Cerebellar cortex (tissue), 1 donor: ENCODE data around the gene PCDH9.
A peak's percentile ranks its signal among the peaks of the same experiment; 100 is the strongest.
"Not testable (repeated sequence)": the region's sequence is repeated elsewhere in the genome, so short reads cannot be mapped to it uniquely, and the experiment has no call there.

Source experiments
- DNase-seq: peaks from one replicate; pipeline ENCODE4 v3.0.0-alpha.2; 2015; ENCODE audit warnings: low spot score

The PCDH9 gene

DNA sequence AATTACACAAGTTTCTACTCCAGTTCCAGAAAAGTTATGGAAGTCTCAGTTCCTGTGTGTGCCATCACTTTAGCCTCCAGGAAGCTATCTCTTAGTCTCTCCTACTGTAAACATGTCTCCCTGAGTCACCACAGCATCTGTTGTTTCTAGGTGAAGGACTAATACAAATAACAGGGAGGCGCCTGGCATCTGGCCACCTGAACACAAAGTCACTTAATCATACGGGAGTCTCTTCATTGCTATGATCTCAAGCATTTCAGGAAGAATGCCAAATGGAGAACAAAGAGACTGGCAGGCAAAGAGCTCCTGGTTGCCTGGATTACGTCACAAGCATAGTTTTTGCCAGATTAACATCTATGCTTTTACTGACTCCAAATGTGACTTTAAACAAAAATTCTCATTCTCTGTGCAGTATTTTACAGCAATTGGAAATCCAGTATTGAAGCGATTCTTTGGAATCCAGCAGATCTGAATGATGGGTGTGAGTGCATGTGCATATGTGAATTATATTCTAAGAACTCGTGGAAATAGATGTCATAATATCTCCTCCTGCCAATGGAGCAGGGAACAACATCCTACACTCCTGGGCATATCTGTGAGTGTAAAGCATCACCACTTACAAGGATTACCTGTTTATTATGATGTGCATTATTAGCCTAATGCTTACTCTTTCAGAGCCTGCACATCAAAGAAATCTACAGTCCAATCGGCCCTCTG lies 572.8 kb downstream of the PCDH9 start:
- DNase-seq = peak; percentile 67

DNA sequence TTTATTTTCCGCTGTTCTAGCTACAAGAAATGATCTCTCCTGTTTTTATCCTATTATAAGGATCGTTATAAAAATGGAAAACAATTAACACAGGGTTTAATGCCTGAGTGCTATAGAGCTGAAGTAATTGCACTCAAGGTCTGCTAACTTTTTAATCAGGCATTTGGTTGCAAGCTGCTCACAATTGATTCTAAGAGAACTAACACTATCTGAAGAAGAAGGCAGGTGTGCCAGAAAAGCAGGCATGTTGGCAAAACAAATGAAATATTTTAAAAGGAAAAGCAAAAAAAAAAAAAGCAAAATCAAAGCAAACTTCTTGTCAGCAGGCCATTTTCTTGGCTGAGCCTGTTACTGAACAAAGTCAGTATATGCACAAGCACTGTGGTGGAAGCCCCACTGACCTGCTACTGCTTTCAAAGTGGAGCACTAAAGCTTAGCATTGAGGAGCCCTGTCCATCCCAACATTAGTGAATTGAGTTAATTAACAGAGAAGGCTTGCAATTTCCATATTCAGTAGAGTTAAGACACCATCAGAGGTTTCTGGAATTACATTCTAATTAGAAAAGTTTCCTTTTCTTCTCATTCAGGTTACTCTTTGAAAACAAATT lies 574.2 kb downstream of the PCDH9 start:
- DNase-seq = no peak

DNA sequence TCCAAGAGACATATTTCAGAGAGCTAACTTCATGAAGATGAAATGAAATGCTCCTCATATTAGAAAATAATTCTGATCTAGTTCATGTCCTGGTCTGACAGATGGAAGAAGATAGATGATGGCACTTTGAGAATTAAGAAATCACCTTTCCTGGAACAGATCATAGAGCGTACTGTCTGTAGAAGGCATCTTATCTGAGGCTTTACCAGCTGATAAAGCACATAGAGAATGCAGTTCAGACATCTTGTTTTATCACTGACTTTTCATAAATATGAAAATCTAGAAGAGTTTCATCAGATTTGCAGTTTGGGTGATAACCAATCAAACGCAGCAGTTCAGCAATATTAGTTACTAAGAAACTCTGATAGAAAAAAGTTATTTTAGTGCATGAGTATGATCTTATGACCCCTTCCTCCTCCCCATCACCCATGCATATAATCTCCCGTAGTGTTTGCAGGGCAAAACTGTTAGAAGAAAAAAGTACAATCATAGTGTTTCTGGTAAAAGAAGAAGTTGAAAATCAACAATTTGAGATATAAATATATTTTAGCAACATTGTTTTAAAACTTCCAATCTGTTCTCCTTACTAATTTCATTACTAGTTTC lies 585.2 kb downstream of the PCDH9 start:
- no peak for DNase-seq

DNA sequence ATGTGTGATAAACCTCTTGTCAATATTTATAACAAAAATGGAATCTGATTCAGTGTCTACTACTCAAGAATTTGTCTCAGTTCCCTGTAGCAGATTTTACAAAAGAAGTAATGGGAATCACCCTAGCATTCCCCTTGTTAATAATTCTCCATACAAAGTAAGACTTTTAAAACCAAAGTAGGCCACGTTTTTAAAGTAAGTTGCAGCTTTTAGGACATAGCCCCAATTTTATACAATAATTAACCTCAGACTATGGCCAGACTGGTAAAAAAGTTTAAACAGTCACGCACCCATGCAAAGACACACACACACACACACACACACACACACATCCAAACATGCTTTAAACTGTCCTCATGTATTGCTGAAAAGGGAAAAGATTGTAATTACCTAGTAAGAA lies 589.9 kb downstream of the PCDH9 start:
- DNase-seq = no peak

DNA sequence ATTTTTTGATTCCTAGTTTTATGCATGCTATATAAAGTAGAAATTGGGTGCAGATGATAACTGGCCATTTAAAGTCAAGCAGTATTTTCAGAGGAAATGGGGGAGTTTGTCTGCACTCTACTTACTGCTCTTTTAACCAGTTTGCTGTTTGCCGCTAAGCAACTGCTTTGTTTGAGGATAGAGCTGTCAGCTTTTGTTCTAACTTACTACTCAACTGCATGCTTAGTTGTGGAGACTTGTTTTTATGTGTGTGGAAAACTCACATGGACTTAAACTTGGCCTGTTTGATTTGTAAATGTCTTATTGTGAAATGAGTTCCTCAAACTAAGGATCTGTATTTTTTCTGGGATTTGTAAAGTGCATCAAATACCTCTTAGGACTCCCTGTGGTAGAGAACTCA lies 591.1 kb downstream of the PCDH9 start:
- DNase-seq = no peak

DNA sequence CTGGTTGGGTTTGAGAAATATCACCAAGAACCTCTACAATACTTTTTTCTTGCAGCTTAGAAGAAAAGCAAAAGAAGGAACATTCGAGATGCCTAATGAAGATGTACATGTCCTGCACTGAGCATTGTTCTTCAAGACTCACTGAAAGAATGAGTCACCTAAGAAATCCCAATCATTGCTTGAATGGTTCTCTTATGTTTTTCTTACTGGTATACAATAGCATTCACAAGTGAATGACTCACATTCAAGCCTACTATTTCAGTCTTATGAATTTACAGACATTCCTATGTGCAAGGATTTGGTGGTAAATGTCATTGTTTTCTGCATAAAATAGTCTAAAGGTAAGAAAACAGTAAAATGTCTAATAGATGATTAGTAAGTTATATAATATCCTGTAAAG lies 594.6 kb downstream of the PCDH9 start:
- DNase-seq = no peak

DNA sequence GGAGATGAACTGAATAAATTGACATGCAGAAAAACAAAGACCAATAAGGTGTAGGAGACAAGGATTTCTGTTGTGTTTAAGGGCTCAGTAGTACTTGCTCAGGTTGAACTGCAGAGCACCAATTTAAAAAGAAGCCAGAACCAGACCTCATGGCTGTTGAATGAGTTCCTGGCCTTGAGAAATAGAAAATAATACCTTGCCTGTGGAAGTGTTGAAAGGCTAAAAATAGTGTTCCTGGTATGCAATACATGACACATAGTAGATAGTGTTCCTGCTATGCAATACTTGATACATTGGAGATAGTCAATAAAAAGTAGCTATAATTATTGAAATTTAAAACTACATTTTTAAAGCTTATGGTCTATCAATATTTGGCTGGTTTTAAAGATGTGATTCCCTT lies 595.8 kb downstream of the PCDH9 start:
- no peak for DNase-seq

DNA sequence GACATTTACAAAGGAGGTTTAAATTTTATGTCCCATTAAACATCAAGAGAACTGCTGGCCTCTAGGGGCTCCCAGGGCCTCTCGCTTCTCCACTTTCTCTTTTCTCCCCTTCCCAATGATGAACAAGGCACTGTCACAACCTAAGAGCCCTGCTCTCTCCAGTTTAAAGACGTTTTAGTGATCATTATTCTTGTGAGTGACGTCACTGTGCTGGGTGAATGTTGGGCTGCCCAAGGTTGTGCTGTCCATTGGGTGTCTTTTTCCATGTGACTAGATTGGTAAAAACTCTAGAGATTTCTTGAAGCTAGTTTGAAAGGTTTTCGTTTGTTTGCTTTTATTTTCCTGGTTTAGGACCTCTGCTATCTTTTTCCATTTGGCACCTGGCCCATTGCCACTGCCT lies 602.6 kb downstream of the PCDH9 start:
- no peak for DNase-seq

DNA sequence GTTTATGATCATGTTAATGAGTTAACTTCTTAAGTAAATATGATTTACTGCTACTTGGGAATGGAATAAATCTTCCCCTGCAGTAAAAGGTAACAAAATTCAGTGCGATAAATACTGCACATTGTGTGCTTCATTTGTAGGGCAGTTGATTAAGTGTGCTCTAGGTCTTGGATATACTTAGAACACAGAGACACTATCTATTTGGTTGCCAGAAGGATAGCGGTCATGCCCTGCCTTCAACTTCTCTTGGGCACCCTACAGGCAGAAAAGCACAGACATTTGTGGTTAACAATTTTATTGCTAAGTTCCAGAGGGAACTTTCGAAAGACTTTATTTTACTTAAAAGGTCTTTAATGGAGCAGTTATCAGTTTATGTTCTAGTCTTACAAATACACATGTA lies 605.8 kb downstream of the PCDH9 start:
- no peak for DNase-seq

DNA sequence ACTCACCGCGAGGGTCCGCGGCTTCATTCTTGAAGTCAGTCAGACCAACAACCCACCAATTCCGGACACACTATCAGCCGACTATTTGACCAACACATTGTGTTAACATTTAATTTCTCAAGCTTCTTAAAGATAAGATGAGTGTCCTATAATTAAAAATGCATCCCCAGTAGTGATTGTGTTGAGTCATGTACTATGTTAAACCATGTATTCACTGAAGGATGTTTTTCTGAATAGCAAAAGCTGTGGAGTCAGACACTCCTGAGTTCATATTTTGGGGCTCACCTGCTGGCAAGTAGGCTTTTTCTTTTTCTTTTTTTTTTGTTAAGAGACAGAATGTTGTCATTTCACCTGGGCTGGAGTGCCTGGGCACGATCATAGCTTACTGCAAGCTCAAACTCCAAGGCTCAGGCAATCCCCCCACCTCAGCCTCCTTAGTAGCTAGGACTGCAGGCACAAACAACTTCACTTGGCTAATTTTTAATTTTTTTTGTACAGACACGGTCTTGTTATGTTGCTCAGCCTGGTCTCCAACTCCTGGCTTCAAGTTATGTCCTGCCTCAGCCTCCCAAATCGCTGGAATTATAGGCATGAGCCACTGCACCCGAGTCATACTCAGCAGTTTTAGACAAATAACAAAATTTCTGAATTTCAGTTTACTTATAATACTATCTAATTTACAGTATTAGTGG lies 606.9 kb downstream of the PCDH9 start:
- DNase-seq = no peak

DNA sequence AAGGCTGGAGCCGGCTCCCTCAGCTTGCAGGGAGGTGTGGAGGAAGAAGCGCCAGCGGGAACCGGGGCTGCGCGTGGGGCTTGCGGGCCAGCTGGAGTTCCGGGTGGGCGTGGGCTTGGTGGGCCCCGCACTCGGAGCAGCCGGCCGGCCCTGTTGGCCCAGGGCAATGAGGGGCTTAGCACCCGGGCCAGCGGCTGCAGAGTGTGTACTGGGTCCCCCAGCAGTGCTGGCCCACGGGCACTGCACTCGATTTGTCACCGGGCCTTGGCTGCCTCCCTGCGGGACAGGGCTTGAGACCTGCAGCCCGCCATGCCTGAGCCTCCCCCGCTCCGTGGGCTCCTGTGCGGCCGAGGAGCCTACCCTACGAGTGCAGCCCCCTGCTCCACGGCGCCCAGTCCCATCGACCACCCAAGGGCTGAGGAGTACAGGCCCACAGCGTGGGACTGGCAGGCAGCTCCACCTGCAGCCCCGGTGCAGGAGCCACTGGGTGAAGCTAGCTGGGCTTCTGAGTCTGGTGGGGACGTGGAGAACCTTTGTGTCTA lies 608.2 kb downstream of the PCDH9 start:
- not testable (repeated sequence) for DNase-seq

DNA sequence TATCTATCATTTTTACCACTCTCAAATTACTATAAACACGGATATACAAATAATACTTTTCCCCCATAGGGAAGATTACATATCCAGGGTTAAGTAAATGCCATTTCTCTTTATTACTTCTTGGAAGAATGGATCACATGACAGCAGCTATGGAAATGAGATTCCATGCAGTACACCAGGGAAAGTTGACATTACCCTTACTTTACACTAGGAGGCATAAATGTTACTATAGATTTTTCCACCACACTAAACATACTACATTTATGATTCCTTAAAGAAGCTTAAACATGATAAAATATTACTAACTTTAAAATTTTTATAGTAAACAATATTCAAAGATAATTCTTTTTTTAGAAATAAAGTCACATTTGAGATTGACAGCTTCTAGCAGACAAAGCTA lies 611.4 kb downstream of the PCDH9 start:
- DNase-seq = no peak

DNA sequence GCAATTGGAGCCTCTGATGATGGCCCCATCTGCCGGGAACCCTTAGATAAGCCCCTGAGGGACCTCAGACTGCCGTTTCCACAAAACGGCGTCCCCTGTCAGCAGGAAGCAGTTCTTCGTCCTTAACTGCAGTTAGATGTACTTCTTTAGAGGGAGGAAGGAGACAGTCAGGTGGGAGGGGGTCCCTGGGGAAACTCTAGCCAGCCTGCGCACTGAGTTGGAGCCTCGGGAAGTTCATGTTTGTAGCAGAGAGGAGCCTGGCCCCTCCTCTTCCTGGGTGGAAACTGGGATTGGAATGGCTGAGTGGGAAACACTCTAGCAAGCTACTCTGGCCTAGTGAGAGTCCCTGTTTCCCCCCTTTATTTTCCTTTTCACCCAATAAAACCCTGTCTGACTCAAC lies 612.4 kb downstream of the PCDH9 start:
- DNase-seq = no peak

DNA sequence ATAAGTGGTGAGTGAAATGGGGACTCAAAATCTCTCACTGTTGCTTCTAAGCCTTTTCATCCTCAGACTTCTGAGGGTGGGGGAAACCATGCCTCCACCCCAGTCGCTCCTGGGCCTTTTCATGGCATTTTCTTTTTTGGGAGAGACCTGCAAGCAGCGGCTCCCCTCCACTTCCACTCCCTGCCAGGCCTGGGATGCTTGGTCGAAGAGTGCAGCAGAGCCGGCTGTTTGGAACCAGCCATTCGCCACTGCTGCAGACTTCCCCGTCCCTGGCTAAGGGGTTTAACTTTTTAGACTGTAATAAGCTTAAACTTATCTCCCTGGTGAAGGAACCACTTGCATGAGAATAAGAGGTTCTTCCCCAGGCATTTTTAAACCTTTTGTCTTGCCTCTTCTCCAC lies 617.2 kb downstream of the PCDH9 start:
- no peak for DNase-seq

DNA sequence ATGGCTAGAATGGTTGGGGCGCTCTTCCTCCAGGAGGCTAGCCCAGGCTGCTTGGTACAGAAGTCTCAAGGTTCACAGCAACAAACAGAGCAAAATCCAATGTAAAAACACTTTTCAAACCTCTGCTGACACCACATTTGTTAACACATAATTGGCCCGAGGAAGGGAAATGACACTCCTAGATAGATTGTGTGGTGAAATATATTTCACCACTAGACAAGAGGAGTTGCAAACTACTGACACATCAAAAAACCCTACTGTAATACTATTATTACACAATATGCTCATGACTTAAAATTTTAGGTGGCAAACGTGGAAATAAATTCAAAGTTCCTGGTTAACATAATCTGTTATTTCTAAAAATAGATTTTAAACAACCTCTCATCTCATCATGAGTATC lies 643.6 kb downstream of the PCDH9 start:
- DNase-seq = no peak

DNA sequence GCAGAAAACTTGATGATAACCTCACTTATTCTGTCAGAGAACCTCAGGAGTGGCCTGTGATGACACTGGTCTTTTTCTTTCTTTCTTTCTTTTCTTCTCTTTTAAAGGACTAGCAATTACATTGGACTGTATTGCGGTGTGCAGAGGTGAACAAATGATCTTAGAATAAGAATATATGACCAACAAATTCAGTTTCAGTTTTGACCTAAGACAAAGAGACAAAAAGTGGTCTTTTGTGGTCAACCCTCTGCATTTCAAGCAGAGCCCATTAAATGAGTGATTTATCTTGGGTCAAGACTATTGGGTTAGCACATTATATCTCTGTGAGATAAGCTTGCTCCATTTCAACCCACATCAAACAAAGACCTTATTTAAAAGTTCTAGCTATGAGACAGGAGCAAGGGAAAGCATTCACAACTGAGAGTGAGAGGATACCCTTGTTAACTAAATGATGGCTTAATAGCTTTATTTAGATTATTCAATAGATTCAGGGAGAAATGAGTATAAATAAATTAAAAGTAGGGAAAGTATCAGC lies 644.4 kb downstream of the PCDH9 start:
- no peak for DNase-seq

DNA sequence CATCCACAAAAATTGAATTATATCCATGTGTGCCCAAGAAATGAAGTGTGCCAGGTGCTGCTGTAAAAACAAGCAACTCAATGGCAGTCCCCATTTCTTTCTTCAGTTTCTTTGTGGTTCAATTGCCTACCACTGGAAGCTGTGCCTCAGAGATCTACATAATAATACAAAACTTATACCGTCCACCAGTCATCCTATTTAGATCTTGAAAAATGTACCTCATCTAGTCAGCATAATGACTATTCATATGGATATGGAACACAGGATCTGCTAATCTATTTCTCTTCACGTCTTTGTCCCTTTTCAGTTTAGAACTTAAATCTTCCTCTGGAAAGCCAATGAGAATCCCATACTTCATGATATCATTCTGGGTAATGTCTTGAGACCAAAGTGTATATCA lies 648.5 kb downstream of the PCDH9 start:
- no peak for DNase-seq

DNA sequence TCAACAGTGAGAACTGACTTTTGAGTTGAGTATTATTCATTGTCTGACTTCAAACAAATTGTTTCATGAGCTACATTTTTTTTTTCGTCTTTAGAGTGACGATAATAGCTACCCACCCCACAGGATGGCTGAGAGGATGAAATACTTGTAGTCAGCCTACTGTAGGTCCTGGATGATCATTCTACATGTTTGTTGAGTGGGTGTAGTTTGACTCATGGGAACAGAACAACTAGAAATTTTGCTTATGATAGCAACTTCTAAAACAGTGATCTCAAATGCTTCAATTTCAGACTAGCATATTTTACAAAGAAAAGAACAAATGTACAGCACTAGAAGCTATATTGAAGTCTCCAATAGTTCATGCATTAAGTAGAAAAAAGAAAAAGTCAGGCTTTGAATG lies 651.8 kb downstream of the PCDH9 start:
- DNase-seq = no peak

DNA sequence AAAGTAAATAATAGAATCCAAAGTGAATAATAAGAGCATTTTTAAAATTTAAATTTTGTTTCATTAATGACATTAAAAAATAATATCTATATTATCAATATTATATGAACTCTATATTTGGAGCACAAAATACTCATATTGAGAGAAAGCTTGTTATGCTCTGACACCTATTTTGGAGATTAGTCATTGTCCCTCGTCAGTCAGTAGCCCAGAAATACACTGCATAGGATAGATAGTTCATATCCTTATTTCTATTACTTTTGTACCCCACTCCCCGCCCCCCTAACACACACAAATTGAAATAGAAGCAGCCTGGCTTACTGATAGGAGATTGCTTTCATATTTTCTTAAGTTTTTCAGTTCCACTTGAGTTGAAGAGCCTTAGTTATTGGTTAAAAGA lies 652.8 kb downstream of the PCDH9 start:
- DNase-seq = no peak

DNA sequence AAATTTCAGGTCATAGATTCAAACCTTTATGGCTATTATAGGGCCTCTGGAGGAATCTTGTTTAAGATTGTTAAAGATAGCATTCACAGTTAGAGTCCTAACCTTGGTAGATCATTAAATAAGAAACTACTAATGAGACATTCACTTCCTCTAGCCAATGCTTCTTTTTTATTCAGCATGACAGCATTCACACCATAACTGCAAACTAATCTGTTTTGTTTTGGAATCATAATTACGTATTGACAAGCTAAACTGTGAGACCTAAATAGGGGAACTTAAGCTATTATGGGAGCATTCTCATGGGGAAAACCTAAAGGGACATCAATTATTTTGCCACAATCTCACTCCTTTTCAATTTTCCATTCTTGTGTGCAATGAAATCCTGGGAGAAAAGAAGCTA lies 653.8 kb downstream of the PCDH9 start:
- no peak for DNase-seq

DNA sequence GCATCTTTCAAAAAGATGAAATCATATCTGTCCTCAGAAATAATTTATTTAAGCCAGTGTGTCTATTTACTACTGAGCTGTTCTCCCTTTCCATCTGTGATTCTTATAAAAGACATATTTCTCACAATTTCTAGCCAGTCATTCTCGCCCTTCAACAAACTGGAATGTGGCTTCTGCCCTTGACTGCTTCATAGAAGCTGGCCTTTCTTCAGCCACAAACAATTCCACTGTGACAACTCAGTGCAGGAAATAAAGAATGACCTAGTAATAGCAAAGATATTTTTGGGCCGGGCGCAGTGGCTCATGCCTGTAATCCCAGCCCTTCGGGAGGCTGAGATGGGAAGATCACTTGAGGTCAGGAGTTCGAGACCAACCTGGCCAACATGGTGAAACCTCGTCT lies 655.5 kb downstream of the PCDH9 start:
- no peak for DNase-seq

DNA sequence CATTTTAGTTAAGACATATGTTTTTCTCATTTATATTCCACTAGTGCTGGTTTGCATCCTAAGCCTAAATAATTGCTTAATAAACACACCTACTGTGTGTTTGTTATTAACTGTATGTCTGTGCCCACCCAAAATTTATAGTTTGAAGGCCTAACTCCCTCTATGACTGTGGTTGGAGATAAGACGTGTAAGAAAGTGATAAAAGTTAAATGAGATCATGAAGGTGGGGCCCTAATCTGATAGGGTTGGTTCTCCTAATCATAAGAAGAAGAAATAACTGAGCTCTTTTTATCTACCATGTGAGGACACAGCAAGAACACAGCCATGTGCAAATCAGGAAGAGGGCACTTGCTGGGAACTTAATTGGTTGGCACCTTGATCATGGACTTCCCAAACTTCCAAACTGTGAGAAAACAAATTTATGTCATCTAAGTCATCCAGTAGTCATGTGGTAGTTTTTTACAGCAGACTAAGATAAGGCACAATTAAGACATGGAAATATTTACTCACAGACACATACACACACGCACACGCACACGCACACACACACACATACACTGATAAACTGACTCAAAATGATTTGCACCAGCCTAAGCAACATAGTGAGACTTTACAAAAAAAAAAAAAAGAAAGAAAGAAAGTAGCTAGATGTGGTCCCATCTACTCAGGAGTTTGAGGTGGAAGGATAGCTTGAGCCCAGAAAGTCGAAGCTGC lies 662.1 kb downstream of the PCDH9 start:
- no peak for DNase-seq
